Neural crest cell (in vitro differentiated cells): ENCODE data around the gene BAZ1A. TPM values are rescaled to one million over a fixed set of nuclear protein-coding genes. Genes with fewer than 3 reads are reported as not detected.

Source experiments
- DNase-seq: peaks from one replicate; pipeline ENCODE4 v3.0.0; 2021; ENCODE audit warnings: low read depth, mixed read lengths, low spot score
- H3K27ac Mint-ChIP-seq: one replicate; pipeline ENCODE4 v1.8.0; 2021; ENCODE audit warnings: mild to moderate bottlenecking, mixed read lengths; ENCODE audit not compliant: unreplicated experiment
- H3K27me3 Mint-ChIP-seq: 2 replicates; pipeline ENCODE4 v1.8.0; 2021; ENCODE audit warnings: low read depth, mild to moderate bottlenecking, mixed read lengths
- H3K36me3 Mint-ChIP-seq: 2 replicates; pipeline ENCODE4 v1.8.0; 2021; ENCODE audit warnings: low read depth, mild to moderate bottlenecking, mixed read lengths
- H3K4me1 Mint-ChIP-seq: 2 replicates; pipeline ENCODE4 v1.8.0; 2021; ENCODE audit warnings: mixed read lengths
- H3K4me3 Mint-ChIP-seq: one replicate; pipeline ENCODE4 v1.8.0; 2021; ENCODE audit warnings: mild to moderate bottlenecking, mixed read lengths
- H3K9me3 Mint-ChIP-seq: 2 replicates; pipeline ENCODE4 v1.8.0; 2021; ENCODE audit warnings: mixed read lengths
- long read RNA-seq: library from polyadenylated mRNA; unstranded; transcript quantifications from one replicate; pipeline ENCODE4 v2.0.0, GENCODE V29; 2020
- total RNA-seq: library from RNA; stranded (reverse); gene quantifications from 2 replicates; pipeline ENCODE4 v1.2.1, GENCODE V29; 2021
- TF ChIP-seq, protein P1 (sequence below): fragments of 200-600 bp; sonication (generic); conservative IDR thresholded peaks from 2 replicates; pipeline ENCODE4 v1.5.0; 2021; ENCODE audit warnings: antibody characterized with exemption, mild to moderate bottlenecking

Gene BAZ1A, protein sequence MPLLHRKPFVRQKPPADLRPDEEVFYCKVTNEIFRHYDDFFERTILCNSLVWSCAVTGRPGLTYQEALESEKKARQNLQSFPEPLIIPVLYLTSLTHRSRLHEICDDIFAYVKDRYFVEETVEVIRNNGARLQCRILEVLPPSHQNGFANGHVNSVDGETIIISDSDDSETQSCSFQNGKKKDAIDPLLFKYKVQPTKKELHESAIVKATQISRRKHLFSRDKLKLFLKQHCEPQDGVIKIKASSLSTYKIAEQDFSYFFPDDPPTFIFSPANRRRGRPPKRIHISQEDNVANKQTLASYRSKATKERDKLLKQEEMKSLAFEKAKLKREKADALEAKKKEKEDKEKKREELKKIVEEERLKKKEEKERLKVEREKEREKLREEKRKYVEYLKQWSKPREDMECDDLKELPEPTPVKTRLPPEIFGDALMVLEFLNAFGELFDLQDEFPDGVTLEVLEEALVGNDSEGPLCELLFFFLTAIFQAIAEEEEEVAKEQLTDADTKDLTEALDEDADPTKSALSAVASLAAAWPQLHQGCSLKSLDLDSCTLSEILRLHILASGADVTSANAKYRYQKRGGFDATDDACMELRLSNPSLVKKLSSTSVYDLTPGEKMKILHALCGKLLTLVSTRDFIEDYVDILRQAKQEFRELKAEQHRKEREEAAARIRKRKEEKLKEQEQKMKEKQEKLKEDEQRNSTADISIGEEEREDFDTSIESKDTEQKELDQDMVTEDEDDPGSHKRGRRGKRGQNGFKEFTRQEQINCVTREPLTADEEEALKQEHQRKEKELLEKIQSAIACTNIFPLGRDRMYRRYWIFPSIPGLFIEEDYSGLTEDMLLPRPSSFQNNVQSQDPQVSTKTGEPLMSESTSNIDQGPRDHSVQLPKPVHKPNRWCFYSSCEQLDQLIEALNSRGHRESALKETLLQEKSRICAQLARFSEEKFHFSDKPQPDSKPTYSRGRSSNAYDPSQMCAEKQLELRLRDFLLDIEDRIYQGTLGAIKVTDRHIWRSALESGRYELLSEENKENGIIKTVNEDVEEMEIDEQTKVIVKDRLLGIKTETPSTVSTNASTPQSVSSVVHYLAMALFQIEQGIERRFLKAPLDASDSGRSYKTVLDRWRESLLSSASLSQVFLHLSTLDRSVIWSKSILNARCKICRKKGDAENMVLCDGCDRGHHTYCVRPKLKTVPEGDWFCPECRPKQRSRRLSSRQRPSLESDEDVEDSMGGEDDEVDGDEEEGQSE (N-terminal part only)
- total RNA-seq, result 50.2 and 56.3 TPM in 2 replicates
- long read RNA-seq, partial matches to known transcripts, result 16 of 16 reads
- long read RNA-seq, other reads (novel, unspliced or antisense), result 0 of 16 reads

- Mint-ChIP-seq H3K27ac (peak within 1 kb of the TSS; percentile 99), H3K27me3 (peaks cover 2% of the 10 kb centered on the region), H3K36me3 (no peaks in the 10 kb centered on the region), H3K9me3 (no peaks in the 10 kb centered on the region), H3K4me1 (peaks cover 30% of the 10 kb centered on the region), H3K4me3 (peak within 1 kb of the TSS; percentile 99)
- TF ChIP-seq, protein P1, sequence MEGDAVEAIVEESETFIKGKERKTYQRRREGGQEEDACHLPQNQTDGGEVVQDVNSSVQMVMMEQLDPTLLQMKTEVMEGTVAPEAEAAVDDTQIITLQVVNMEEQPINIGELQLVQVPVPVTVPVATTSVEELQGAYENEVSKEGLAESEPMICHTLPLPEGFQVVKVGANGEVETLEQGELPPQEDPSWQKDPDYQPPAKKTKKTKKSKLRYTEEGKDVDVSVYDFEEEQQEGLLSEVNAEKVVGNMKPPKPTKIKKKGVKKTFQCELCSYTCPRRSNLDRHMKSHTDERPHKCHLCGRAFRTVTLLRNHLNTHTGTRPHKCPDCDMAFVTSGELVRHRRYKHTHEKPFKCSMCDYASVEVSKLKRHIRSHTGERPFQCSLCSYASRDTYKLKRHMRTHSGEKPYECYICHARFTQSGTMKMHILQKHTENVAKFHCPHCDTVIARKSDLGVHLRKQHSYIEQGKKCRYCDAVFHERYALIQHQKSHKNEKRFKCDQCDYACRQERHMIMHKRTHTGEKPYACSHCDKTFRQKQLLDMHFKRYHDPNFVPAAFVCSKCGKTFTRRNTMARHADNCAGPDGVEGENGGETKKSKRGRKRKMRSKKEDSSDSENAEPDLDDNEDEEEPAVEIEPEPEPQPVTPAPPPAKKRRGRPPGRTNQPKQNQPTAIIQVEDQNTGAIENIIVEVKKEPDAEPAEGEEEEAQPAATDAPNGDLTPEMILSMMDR, result peak; percentile 28
- peak; percentile 65 for DNase-seq
Observed at GRCh38 chr14:34875031-34875922, at the start of gene BAZ1A. BAZ1A (minus strand) TSS chr14:34875360; CDS start chr14:34874604, 756 bp downstream.

DNA sequence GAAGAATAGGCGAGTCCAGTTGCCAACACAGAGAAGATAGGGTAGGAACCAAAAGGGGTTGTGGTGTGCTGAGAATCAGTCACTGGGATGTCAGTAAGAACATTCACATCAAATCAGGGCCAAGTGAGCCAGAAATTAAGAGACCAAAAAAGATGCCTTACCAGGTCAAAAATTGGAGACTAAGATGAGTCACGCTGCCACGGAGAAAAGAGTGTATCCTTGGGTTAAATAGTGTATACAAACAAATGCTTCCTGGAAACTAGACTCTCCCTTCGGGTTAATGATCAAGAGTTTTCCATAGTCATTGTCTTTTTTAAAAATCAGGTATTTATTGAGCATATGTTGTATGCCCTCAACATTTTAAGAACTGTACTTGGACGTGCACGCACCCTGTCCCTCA, 45.2 kb upstream of the BAZ1A start:
- peaks cover 4% of the 10 kb centered on the region for H3K9me3 Mint-ChIP-seq
- H3K27me3 Mint-ChIP-seq, result no peaks in the 10 kb centered on the region
- no peaks in the 10 kb centered on the region for H3K4me1 Mint-ChIP-seq
- H3K4me3 Mint-ChIP-seq, result no peak overlapping the region
- TF ChIP-seq, protein P1, result no peak
- no peak for DNase-seq
- H3K27ac Mint-ChIP-seq, result no peak overlapping the region
- H3K36me3 Mint-ChIP-seq, result no peaks in the 10 kb centered on the region

- Mint-ChIP-seq H3K9me3 (no peaks in the 10 kb centered on the region), H3K27ac (no peak overlapping the region), H3K4me3 (no peak overlapping the region), H3K27me3 (no peaks in the 10 kb centered on the region), H3K36me3 (no peaks in the 10 kb centered on the region), H3K4me1 (no peaks in the 10 kb centered on the region)
- TF ChIP-seq, protein P1, result no peak
- DNase-seq, result no peak
Observed at GRCh38 chr14:34913619-34914018, 38.5 kb upstream of the BAZ1A start.

GRCh38 chr14:34912966-34913365, 37.8 kb upstream of the BAZ1A start:
- TF ChIP-seq, protein P1, result no peak
- Mint-ChIP-seq H3K4me1 (no peaks in the 10 kb centered on the region), H3K27ac (no peak overlapping the region), H3K27me3 (no peaks in the 10 kb centered on the region), H3K36me3 (no peaks in the 10 kb centered on the region), H3K9me3 (no peaks in the 10 kb centered on the region), H3K4me3 (no peak overlapping the region)
- no peak for DNase-seq
